ENCODE data around the gene PRR15.

- TF ChIP-seq CTCF (conservative IDR thresholded peaks at IDR 0.05) (no peak), ZFX (IDR thresholded peaks at IDR 0.05) (no peak)
These were observed 39.9 kb upstream of the PRR15 start for GRCh38 chr7:29523728-29524127.
